CD4-positive, alpha-beta T cell (primary cell): ENCODE data around the gene ADGRB3. TPM values are rescaled to one million over a fixed set of nuclear protein-coding genes. Genes with fewer than 3 reads are reported as not detected.

ENCODE experiments used
- ATAC-seq: fragments of 200-7000 bp; cut with Tn5 transposase; one replicate; pipeline ENCODE4 v1.10.0; 2022; ENCODE audit warnings: mild to moderate bottlenecking; ENCODE audit not compliant: poor library complexity
- CTCF ChIA-PET: fragments of 350-600 bp; sonication (Branson Sonifier 250); formaldehyde crosslinking; loops from one replicate; lab custom pipeline; 2021; ENCODE audit warnings: antibody characterized with exemption, inconsistent platforms; lab: Charles Lee
- POLR2A ChIA-PET: fragments of 350-600 bp; sonication (Branson Sonifier 250); formaldehyde crosslinking; loops from one replicate; lab custom pipeline; 2021; ENCODE audit warnings: antibody characterized with exemption, inconsistent platforms; lab: Charles Lee
- DNase-seq, 14 experiments: peaks; one replicate each; pipeline ENCODE4 v3.0.0-alpha.2; 2013 to 2020; ENCODE audit warnings: mixed read lengths in 2 of 14
- H3K27ac ChIP-seq, 2 donors: one replicate each; pipeline versions ENCODE4 v1.5.1 to v1.7.0; 2013; ENCODE audit warnings: low read length in 2 of 2, low read depth in 1 of 2, mild to moderate bottlenecking in 1 of 2
- H3K27me3 ChIP-seq, 2 experiments: 1 replicate in 1 of 2; 2 replicates in 1 of 2; pipeline versions ENCODE4 v1.6.1 to v1.7.0; 2013; ENCODE audit warnings: low read length in 2 of 2, control low read depth in 1 of 2, mild to moderate bottlenecking in 1 of 2, moderate library complexity in 1 of 2; ENCODE audit not compliant: insufficient read depth in 2 of 2, control insufficient read depth in 1 of 2
- H3K36me3 ChIP-seq: one replicate; pipeline ENCODE4 v1.6.1; 2013; ENCODE audit warnings: low read length, control low read depth; ENCODE audit not compliant: insufficient read depth
- H3K4me1 ChIP-seq: one replicate; pipeline ENCODE4 v1.6.1; 2013; ENCODE audit warnings: low read length, control low read depth; ENCODE audit not compliant: insufficient read depth
- H3K4me3 ChIP-seq: one replicate; pipeline ENCODE4 v1.5.1; 2013; ENCODE audit warnings: mild to moderate bottlenecking, low read length, moderate library complexity
- H3K9me3 ChIP-seq, 2 experiments: 1 replicate in 1 of 2; 2 replicates in 1 of 2; pipeline versions ENCODE4 v1.6.1 to v1.7.0; 2013; ENCODE audit warnings: low read length in 2 of 2, mild to moderate bottlenecking in 2 of 2, control low read depth in 1 of 2, moderate library complexity in 1 of 2; ENCODE audit not compliant: control insufficient read depth in 1 of 2, insufficient read depth in 1 of 2
- H3K27ac Mint-ChIP-seq: one replicate; pipeline ENCODE4 v1.8.0; 2020; ENCODE audit warnings: mixed read lengths
- H3K27me3 Mint-ChIP-seq: one replicate; pipeline ENCODE4 v1.8.0; 2021; ENCODE audit warnings: mixed read lengths
- H3K36me3 Mint-ChIP-seq: one replicate; pipeline ENCODE4 v1.8.0; 2021; ENCODE audit warnings: low read depth, mixed read lengths
- H3K4me1 Mint-ChIP-seq: one replicate; pipeline ENCODE4 v1.8.0; 2021; ENCODE audit warnings: low read depth, mixed read lengths
- H3K4me3 Mint-ChIP-seq: one replicate; pipeline ENCODE4 v1.8.0; 2020; ENCODE audit warnings: mild to moderate bottlenecking, mixed read lengths
- H3K9me3 Mint-ChIP-seq: one replicate; pipeline ENCODE4 v1.8.0; 2020; ENCODE audit warnings: mixed read lengths
- CTCF ChIP-seq: fragments of 200-600 bp; IDR thresholded peaks from one replicate; pipeline ENCODE4 v1.8.0; 2022; ENCODE audit warnings: antibody characterized with exemption, mild to moderate bottlenecking
- intact Hi-C, 2 experiments: fragments of 100-400 bp; cut with DNase I in 1 of 2; cut with micrococcal nuclease in 1 of 2; formaldehyde crosslinking; loops; one replicate each; pipeline versions ENCODE4 v1.15.1 to v1.9.0; 2023 to 2025; cut with DNase I, micrococcal nuclease
- total RNA-seq, 174 experiments: library from RNA in 2 of 174; stranded (reverse) in 2 of 174; gene quantifications; one replicate each; pipeline ENCODE4 v1.2.3 and lab custom pipeline; 2021 to 2026

The ADGRB3 gene
- total RNA-seq, 2 experiments from 2014 or later: not detected

- no peak for DNase-seq
- intact Hi-C loops: loop anchor here in 1 of 2 experiments (10.0 kb wide), 1 partner anchor 1472 kb away; no protein-coding TSS in a partner anchor
- Mint-ChIP-seq H3K27ac (no peak overlapping the region), H3K4me3 (no peak overlapping the region), H3K36me3 (no peaks in the 10 kb centered on the region), H3K27me3 (peaks cover 47% of the 10 kb centered on the region), H3K9me3 (peaks cover 3% of the 10 kb centered on the region), H3K4me1 (peaks cover 23% of the 10 kb centered on the region)
- ATAC-seq: no peak
- CTCF ChIA-PET: no interaction called here
- peaks cover 15 to 35% of the 10 kb centered on the region in 2 experiments for H3K27me3 ChIP-seq
- TF ChIP-seq CTCF: no peak
- no peaks in the 10 kb centered on the region for H3K36me3 ChIP-seq
- no peak overlapping the region for H3K27ac ChIP-seq
- H3K4me1 ChIP-seq: peaks cover 12% of the 10 kb centered on the region
- H3K9me3 ChIP-seq: peaks cover 0 to 4% of the 10 kb centered on the region in 2 experiments
- H3K4me3 ChIP-seq: no peak overlapping the region
- POLR2A ChIA-PET: no interaction called here
These were observed 2.3 kb upstream of the ADGRB3 start for GRCh38 chr6:68632734-68633133.

- Histone ChIP-seq H3K36me3 (no peaks in the 10 kb centered on the region), H3K9me3 (peaks cover 0 to 4% of the 10 kb centered on the region in 2 experiments), H3K4me1 (peaks cover 12% of the 10 kb centered on the region), H3K4me3 (no peak overlapping the region), H3K27ac (no peak overlapping the region), H3K27me3 (peaks cover 15 to 40% of the 10 kb centered on the region in 2 experiments)
- Mint-ChIP-seq H3K4me1 (peaks cover 23% of the 10 kb centered on the region), H3K27ac (no peak overlapping the region), H3K9me3 (peaks cover 3% of the 10 kb centered on the region), H3K36me3 (no peaks in the 10 kb centered on the region), H3K27me3 (peaks cover 51% of the 10 kb centered on the region), H3K4me3 (peak overlapping the region; percentile 2)
- ChIA-PET POLR2A (no interaction called here), CTCF (no interaction called here)
- intact Hi-C loops: loop anchor here in 1 of 2 experiments (10.0 kb wide), 1 partner anchor 1471 kb away; no protein-coding TSS in a partner anchor
- ATAC-seq (no peak), DNase-seq (no peak)
- TF ChIP-seq CTCF: no peak
These were observed 1.7 kb upstream of the ADGRB3 start for GRCh38 chr6:68633281-68633971.

- H3K27ac Mint-ChIP-seq: no peak overlapping the region
- H3K9me3 Mint-ChIP-seq: no peaks in the 10 kb centered on the region
- H3K4me3 ChIP-seq: peak overlapping the region; percentile 49
- DNase-seq (no peak), ATAC-seq (no peak)
- H3K4me1 Mint-ChIP-seq: peaks cover 23% of the 10 kb centered on the region
- no peak for TF ChIP-seq CTCF
- no peak overlapping the region for H3K27ac ChIP-seq
- peak overlapping the region; percentile 77 for H3K4me3 Mint-ChIP-seq
- H3K36me3 ChIP-seq: no peaks in the 10 kb centered on the region
- peaks cover 15 to 40% of the 10 kb centered on the region in 2 experiments for H3K27me3 ChIP-seq
- H3K36me3 Mint-ChIP-seq: no peaks in the 10 kb centered on the region
- intact Hi-C loops: loop anchor here in 1 of 2 experiments (10.0 kb wide), 1 partner anchor 1471 kb away; no protein-coding TSS in a partner anchor
- peaks cover 12% of the 10 kb centered on the region for H3K4me1 ChIP-seq
- peaks cover 0 to 4% of the 10 kb centered on the region in 2 experiments for H3K9me3 ChIP-seq
- CTCF ChIA-PET: no interaction called here
- peaks cover 56% of the 10 kb centered on the region for H3K27me3 Mint-ChIP-seq
- POLR2A ChIA-PET: no interaction called here
These were observed 933 bp upstream of the ADGRB3 start for GRCh38 chr6:68633972-68634725.
